SW480 (cell line): Measurements from ENCODE around the gene PLEKHO2.

Experiments
- DNase-seq: peaks from one replicate; pipeline ENCODE4 v3.0.0-alpha.2; 2016; ENCODE audit warnings: low spot score

The PLEKHO2 gene

GRCh38 chr15:64825431-64826294, 16.1 kb upstream of the PLEKHO2 start, which contains the start of gene PIF1:
Gene PIF1, minus strand, starts transcription at chr15:64825647. Its CDS starts 1,312 bp downstream, at chr15:64824335.
- DNase-seq: peak; percentile 99

DNA sequence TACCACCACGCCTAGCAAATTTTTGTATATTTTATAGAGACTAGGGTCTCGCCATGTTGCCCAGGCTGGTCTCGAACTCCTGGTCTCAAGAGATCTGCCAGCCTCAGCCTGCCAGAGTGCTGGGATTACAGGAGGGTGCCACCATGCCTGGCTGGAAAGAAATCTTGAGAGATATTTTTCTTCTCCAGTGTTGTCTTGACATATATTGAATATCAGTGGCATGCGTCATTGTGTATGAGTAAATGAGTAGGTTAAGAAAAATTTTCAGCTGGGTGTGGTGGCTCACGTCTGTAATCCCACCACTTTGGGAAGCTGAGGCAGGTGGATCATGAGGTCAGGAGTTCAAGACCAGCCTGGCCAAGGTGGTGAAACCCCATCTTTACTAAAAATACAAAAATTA, 12.7 kb upstream of the PLEKHO2 start:
- no peak for DNase-seq

DNA sequence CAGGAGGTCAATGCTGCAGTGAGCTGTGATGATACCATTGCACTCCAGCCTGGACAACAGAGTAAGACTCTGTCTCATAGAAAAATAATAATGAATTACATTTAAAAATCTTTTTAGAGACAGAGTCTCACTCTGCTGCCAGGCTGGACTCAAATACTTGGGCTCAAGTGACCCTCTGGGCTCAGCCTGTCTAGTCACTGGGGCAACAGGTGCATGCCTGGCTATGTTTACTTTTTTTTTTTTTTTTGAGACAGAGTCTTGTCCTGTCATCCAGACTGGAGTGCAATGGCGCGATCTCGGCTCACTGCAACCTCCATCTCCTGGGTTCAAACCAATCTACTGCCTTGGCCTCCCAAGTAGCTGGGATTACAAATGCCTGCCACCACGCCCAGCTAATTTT, 8.0 kb upstream of the PLEKHO2 start:
- DNase-seq: no peak

DNA sequence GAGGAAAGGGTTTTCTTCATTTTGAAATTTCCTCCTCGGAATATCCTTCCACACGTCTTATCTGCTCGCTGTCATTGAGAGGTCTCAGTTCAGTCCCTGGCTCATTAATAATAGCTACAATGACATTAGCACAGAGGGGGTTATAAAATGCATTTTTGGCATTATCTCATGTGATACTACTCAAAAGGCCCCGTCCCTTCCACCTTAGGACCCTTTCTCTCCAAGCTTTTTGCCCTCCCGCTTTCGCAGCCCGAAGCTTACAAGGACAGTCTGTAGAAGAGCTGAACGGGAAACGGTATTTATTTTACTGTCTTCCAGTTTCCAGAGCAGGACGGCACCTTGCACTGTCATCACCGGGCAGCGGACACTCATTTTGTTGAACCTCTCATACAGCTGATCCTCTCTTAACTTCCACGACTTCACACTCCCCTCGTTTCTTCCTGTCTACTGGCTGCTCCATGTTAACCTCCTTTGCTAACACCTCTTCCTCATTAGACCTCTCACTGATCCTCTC, 5.6 kb upstream of the PLEKHO2 start:
- DNase-seq: no peak

DNA sequence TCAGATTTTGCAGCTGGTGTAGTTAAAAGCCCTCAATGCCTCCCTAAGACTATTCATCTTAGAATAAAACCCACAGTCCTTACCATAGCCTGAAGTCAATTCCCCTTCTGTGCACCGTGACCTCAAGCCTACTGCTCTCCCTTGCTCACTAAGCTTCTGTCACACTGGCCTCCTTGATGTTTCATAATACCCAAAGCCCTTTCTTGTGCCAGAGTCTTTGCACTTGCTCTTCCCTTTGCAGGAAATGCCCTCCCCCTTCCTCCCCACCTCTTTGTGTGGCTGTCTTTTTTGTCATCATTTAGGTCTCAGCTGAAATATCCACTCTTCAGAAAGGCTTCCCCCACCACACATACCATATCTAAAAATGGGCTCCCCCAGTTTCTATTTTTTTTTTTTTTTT, 4.2 kb upstream of the PLEKHO2 start:
- no peak for DNase-seq

DNA sequence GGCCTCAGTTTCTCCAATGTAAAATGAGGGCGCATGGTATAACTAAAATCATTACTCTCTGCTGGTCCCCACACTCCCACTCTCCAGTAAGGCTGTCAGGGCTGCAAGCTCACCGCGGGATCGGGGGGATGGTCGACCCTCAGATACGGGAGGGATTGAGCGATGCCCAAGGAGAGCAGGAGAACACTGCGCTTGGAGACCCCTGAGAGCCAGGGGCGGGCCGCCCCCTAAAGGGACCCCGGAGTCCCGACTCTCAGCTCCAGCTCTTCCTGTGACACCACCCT, 713 bp upstream of the PLEKHO2 start:
- DNase-seq: no peak

- DNase-seq: no peak
Observed at GRCh38 chr15:64842096-64842939, 603 bp downstream of the PLEKHO2 start.

DNA sequence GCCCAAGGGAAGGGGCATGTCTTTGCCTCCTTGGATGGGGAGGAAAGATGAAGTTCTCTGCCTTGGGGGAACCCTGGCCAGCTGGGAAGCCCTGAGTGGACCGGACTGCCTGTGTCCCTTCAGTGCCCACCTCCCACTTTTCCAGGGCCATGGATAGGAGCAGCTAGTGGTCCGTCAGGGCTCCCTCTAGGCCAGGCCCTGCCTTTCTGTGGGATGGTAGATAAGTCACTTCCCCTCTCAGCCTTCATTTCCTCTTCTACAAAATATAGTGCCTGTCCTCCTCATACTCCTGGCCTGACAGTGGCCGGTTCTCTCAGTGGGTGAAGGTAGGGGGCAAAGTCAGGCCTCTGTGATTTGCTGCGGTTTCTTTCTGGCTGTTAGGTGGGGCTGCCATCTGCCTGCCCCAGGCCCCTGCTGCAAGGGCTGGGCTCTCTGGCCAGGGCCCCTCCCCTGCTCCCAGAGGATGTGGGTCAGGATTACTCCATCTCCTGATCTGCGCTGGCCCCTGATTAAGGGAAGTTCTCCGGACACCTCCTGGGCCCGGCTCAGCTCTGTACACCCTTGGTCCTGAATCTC, 1.4 kb downstream of the PLEKHO2 start:
- DNase-seq: no peak

DNA sequence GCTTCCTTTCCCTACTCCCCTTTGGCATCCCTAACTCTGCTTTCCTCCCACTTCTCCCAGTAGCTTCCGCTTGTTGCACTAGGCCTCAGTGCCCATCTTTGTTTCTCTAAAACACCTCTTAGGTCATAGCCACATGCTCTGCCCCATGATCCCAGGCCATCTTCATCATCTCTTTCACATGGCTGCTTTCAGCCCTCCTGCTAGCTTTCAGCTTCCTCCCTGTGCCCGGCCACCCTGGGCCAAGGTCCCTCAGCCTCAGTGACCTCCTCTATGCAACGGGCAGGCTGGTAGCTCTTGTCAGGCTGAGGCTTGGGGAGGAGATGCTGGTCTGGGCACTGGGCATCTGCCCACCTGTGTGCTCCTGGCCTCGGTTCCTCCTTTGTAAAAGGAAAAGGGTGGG, 2.3 kb downstream of the PLEKHO2 start:
- no peak for DNase-seq

DNA sequence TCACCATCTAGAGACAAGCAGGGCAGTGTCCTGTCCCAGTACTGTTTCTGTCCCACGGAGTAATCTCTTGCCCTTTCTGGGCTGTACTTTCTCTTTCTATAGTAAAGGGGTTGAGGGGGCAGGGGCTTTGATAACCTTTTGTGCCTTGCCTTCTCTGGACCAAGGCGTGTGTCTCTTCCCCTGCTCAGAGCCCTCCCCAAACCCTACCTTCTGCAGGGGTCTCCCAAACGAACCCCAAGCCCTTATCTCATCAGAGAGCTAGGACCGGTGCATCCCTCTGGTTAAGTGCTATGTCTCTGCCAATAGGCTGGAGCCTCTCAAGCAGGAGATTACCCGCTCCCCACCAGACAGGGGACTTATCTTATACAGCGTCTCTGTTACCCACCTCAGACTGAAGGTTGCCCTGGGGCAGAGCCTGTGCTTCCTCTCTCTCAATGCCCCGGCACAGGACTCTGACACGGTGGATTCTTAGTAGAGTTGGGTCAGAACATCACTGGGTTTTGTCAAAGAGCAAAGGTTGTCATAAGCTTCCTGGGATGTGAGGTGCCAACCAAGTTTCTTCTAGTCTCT, 2.9 kb downstream of the PLEKHO2 start:
- no peak for DNase-seq

DNA sequence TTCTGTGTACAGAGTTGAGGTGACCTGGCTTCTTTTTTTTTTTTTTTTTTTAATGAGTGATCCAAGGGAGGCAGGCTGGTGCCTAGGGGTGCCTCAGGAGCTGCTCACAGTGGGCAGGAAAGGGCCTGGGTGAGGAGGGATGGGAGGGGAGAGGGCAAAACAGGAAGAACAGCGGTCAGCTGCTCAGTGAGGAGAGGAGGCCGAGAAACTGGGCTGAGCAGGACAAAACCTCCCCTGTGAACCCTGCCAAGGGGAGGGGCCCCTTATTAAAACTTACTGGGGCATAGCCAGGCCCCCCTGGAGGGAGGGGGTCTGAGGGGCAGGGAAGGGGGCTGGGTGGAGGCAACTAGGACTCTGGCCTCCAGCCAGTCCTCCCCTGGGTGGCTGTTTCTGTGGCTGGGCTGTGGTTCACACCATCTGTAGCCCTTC, 3.5 kb downstream of the PLEKHO2 start:
- no peak for DNase-seq

DNA sequence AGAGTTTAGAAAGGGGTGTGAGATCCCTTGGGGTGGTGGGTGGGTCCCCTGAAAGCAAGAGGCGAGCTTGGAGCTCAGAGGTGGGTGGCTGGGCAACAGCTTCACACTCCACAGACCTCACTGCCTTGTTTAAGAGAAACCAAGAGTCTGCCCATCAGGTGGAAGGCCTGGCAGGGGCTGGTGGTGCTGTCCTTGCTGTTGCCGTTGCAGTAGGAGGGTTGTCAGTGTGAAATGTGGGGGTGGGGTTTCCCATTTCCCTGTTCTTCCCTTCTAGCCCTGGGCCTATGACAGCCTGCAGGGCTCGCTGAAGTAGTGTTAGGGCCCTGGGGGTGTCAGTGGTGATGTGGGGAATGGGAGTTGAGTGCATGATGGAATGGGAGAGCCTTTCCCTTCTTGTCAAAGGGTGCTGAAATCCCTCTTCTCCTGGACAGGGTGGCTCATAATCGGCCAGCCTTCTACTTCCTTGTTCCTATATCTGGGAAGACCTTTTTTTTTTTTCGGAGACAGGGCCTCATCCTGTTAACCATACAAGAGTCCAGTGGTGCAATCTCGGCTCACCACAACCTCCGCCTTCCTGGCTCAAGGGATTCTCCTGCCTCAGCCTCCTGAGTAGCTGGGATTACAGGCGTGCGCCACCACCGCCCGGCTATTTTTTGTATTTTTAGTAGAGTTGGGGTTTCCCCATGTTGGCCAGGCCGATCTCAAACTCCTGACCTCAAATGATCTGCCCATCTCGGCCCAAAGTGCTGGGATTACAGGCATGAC, 4.3 kb downstream of the PLEKHO2 start:
- DNase-seq: no peak

DNA sequence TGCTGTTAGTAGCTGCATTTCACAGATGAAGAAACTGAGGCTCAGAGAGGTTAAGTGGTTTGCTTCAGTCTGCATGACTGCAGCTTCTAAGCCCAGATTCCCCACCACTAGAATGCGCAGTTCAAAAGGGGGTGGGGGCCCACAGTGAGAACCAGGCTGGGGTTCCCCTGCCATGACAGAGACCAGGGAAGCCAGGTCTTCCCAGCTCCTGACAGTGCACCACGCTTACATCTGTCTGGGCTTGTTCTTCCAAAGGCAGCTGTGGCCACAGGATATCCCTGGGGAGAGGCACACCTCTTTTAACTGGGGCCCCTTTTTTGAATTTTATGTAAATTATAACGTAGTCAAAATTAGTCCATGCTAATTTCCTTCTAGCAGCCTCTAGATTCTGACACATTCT, 5.3 kb downstream of the PLEKHO2 start:
- DNase-seq: no peak

DNA sequence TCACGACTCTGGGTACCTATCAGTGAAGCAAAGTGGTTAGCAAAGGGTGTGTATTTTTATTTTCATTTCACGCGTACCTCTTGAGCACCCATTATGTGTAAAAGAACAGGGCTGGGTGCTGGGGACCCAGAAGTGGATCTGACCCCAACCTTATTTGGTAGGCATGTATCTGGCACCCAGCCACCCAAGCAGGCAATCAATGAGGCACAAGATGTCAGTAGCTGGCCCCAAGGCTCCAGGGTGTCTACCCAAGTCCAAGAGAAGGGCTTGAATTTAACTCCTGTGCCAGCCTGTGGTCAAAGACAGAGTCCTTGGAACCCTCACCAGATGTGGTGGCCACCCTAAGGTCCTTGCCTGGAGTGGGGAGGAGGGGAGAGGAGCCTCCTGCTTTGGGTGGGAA, 5.7 kb downstream of the PLEKHO2 start:
- no peak for DNase-seq

DNA sequence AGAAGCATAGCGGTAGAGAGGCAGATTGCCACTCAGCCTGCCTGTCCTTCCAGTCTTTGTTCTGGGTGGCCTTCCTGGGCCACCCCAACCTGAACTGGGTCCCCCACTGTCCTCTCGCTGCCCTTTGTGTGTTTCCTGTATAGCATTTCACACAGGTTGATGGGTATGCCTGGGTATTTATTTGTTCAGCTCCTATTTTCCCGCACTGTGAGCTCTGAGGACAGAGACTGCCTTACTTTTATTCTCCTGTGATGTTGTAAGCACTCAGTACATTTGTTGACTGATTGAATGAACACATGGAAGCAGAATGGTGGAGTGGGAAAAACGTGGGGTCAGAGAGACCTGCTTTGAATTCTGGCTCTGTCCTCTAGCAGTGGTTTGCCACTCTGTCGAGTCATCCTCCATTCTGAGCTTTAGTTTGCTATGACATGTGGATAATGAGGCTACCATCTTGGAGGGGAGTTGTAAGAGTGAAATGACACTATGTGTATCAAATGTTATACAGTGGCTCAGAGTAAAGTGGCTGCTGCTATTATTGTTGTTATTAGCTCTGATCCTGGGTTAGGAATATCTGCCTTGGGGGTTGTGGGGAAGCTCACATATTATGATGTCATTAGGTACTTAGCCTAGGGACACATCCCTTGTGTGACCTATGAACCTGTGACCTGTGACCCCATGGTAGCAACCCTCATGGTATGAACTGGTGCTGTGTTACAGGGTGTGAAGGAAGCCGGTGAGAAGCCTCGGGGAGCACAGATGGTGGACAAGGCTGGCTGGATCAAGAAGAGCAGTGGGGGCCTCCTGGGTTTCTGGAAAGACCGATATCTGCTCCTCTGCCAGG, 6.4 kb downstream of the PLEKHO2 start:
- no peak for DNase-seq

- no peak for DNase-seq
Observed at GRCh38 chr15:64850778-64851502, 9.2 kb downstream of the PLEKHO2 start.

DNA sequence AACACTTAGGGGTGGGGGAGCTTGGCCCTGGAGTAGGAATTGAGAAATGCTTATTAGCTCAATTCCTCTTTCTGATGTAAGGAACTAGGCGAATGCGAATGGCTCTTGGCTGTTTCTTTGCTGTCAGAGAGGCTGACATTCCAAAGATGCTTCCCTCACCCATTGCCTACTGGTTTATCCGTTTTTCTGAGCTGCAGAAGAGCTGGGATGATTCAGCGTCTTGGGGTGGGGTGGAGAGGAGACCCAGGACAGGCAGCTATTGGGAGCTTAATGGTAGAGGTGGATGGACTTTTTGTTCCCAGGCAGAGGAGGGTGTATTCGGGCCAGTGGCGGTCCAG, 9.8 kb downstream of the PLEKHO2 start:
- no peak for DNase-seq

- no peak for DNase-seq
Observed at GRCh38 chr15:64854041-64854440, 12.3 kb downstream of the PLEKHO2 start.

GRCh38 chr15:64854526-64854925, 12.8 kb downstream of the PLEKHO2 start:
- no peak for DNase-seq
